SK-N-SH treated with all-trans-retinoic acid at 6 μM for 48 hours (cell line): ENCODE results near the gene NTNG1.

Experiments used
- ATAC-seq: fragments of 200-7000 bp; cut with Tn5 transposase; 3 replicates; pipeline ENCODE4 v1.9.1; 2020; ENCODE audit warnings: mild to moderate bottlenecking, moderate library complexity
- ARNTL ChIP-seq: fragments of 450-650 bp; formaldehyde crosslinking; IDR thresholded peaks from 2 replicates; pipeline ENCODE4 v1.5.0; 2020; ENCODE audit warnings: low read depth, mild to moderate bottlenecking, moderate library complexity, borderline replicate concordance
- CREB5 ChIP-seq: fragments of 250-450 bp; sonication (Bioruptor Pico); IDR thresholded peaks from 2 replicates; pipeline ENCODE4 v1.5.1; 2020; ENCODE audit warnings: low read depth, mild to moderate bottlenecking, moderate library complexity
- CSDC2 ChIP-seq: fragments of 250-450 bp; sonication (Bioruptor Pico); IDR thresholded peaks from 2 replicates; pipeline ENCODE4 v1.5.0; 2020; ENCODE audit warnings: mild to moderate bottlenecking, moderate library complexity
- ESRRG ChIP-seq: fragments of 250-450 bp; sonication (Bioruptor Pico); IDR thresholded peaks from 2 replicates; pipeline ENCODE4 v1.6.1; 2021; ENCODE audit warnings: mild to moderate bottlenecking
- GLIS3 ChIP-seq: fragments of 250-450 bp; sonication (Bioruptor Pico); IDR thresholded peaks from 2 replicates; pipeline ENCODE4 v1.5.0; 2020; ENCODE audit warnings: mild to moderate bottlenecking, moderate library complexity
- ISL1 ChIP-seq: fragments of 250-450 bp; sonication (Bioruptor Pico); IDR thresholded peaks from 2 replicates; pipeline ENCODE4 v2.1.2; 2022; ENCODE audit warnings: mild to moderate bottlenecking, moderate library complexity
- OSR1 ChIP-seq: fragments of 250-450 bp; sonication (Bioruptor Pico); IDR thresholded peaks from 2 replicates; pipeline ENCODE4 v1.8.0; 2022; ENCODE audit warnings: moderate library complexity, mild to moderate bottlenecking, inconsistent platforms
- RARB ChIP-seq: fragments of 250-450 bp; sonication (Bioruptor Pico); IDR thresholded peaks from 2 replicates; pipeline ENCODE4 v1.8.0; 2021; ENCODE audit warnings: mild to moderate bottlenecking, moderate library complexity
- SNAI2 ChIP-seq: fragments of 250-450 bp; sonication (Bioruptor Pico); IDR thresholded peaks from 2 replicates; pipeline ENCODE4 v1.5.0; 2020; ENCODE audit warnings: mild to moderate bottlenecking, moderate library complexity
- TCF4 ChIP-seq: fragments of 250-450 bp; sonication (Bioruptor Pico); IDR thresholded peaks from 2 replicates; pipeline ENCODE4 v1.8.0; 2021; ENCODE audit warnings: mild to moderate bottlenecking, moderate library complexity, borderline replicate concordance
- TOX ChIP-seq: fragments of 250-450 bp; sonication (Bioruptor Pico); IDR thresholded peaks from 2 replicates; pipeline ENCODE4 v1.8.0; 2021; ENCODE audit warnings: mild to moderate bottlenecking, moderate library complexity, borderline replicate concordance
- ZC3H10 ChIP-seq: fragments of 250-450 bp; sonication (Bioruptor Pico); IDR thresholded peaks from 2 replicates; pipeline ENCODE4 v1.5.1; 2021; ENCODE audit warnings: mild to moderate bottlenecking, moderate library complexity
- ZFP3 ChIP-seq: fragments of 250-450 bp; sonication (Bioruptor Pico); IDR thresholded peaks from 2 replicates; pipeline ENCODE4 v1.5.0; 2020; ENCODE audit warnings: mild to moderate bottlenecking, moderate library complexity
- ZFP30 ChIP-seq: fragments of 450-650 bp; formaldehyde crosslinking; IDR thresholded peaks from 2 replicates; pipeline ENCODE4 v1.5.0; 2022; ENCODE audit warnings: mild to moderate bottlenecking, moderate library complexity
- ZNF565 ChIP-seq: fragments of 450-650 bp; formaldehyde crosslinking; conservative IDR thresholded peaks from 2 replicates; pipeline ENCODE4 v1.5.0; 2020; ENCODE audit warnings: low read depth, mild to moderate bottlenecking, moderate library complexity
- ZNF70 ChIP-seq: fragments of 450-650 bp; formaldehyde crosslinking; IDR thresholded peaks from 2 replicates; pipeline ENCODE4 v1.5.0; 2020; ENCODE audit warnings: mild to moderate bottlenecking, moderate library complexity
- ZNF8 ChIP-seq: fragments of 450-650 bp; formaldehyde crosslinking; IDR thresholded peaks from 2 replicates; pipeline ENCODE4 v1.5.0; 2020; ENCODE audit warnings: mild to moderate bottlenecking, moderate library complexity
- TF ChIP-seq, protein P1 (sequence below): fragments of 250-450 bp; sonication (Bioruptor Pico); IDR thresholded peaks from 2 replicates; pipeline ENCODE4 v1.8.0; 2021; ENCODE audit warnings: low read depth, mild to moderate bottlenecking, moderate library complexity, borderline replicate concordance
- TF ChIP-seq, protein P2 (sequence below): fragments of 250-450 bp; sonication (Bioruptor Pico); IDR thresholded peaks from 2 replicates; pipeline ENCODE4 v1.5.0; 2020; ENCODE audit warnings: mild to moderate bottlenecking, moderate library complexity
- TF ChIP-seq, protein P3 (sequence below): fragments of 250-450 bp; sonication (Bioruptor Pico); IDR thresholded peaks from 2 replicates; pipeline ENCODE4 v1.8.0; 2020; ENCODE audit warnings: mild to moderate bottlenecking, moderate library complexity, borderline replicate concordance
- TF ChIP-seq, protein P4 (sequence below): fragments of 250-450 bp; sonication (Bioruptor Pico); IDR thresholded peaks from 2 replicates; pipeline ENCODE4 v1.5.1; 2021; ENCODE audit warnings: mild to moderate bottlenecking, moderate library complexity

NTNG1 gene

DNA sequence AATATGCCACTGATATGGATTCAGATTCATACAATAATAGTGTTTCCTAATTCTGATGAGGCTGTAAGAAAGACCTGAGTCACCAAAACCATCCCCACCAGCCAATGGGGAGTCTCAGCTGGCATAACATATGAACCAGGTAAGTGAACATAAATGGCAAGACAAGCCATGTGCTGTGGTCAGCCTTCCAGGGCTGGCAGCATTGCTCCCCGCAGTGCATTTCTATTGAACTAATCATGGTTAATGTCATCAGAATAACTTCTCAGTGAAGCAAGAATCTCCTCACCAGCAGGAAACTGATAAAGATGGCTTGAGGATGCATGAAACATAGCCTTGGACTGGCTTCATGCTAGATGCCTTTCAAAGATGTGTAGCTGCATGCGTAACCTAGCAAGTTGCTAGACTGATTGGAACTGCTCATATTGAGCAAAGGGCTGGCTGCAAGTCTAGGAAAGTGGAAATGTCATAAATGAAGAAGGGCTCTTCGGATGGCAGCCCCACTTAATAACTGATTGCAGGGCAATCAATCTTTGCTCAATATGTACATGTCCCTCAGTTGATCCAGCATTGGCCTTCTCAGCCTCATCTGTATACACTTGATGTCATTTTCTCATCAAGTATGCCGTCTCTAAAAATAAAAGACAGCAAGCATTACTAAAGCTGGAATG, 88.0 kb downstream of the NTNG1 start:
- TF ChIP-seq, protein P1, sequence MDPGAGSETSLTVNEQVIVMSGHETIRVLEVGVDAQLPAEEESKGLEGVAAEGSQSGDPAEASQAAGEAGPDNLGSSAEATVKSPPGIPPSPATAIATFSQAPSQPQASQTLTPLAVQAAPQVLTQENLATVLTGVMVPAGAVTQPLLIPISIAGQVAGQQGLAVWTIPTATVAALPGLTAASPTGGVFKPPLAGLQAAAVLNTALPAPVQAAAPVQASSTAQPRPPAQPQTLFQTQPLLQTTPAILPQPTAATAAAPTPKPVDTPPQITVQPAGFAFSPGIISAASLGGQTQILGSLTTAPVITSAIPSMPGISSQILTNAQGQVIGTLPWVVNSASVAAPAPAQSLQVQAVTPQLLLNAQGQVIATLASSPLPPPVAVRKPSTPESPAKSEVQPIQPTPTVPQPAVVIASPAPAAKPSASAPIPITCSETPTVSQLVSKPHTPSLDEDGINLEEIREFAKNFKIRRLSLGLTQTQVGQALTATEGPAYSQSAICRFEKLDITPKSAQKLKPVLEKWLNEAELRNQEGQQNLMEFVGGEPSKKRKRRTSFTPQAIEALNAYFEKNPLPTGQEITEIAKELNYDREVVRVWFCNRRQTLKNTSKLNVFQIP, result no peak
- TF ChIP-seq GLIS3 (CRISPR knock-in tag), result no peak
- no peak for TF ChIP-seq ESRRG (CRISPR knock-in tag)
- TF ChIP-seq ZFP30, result no peak
- TF ChIP-seq, protein P2, sequence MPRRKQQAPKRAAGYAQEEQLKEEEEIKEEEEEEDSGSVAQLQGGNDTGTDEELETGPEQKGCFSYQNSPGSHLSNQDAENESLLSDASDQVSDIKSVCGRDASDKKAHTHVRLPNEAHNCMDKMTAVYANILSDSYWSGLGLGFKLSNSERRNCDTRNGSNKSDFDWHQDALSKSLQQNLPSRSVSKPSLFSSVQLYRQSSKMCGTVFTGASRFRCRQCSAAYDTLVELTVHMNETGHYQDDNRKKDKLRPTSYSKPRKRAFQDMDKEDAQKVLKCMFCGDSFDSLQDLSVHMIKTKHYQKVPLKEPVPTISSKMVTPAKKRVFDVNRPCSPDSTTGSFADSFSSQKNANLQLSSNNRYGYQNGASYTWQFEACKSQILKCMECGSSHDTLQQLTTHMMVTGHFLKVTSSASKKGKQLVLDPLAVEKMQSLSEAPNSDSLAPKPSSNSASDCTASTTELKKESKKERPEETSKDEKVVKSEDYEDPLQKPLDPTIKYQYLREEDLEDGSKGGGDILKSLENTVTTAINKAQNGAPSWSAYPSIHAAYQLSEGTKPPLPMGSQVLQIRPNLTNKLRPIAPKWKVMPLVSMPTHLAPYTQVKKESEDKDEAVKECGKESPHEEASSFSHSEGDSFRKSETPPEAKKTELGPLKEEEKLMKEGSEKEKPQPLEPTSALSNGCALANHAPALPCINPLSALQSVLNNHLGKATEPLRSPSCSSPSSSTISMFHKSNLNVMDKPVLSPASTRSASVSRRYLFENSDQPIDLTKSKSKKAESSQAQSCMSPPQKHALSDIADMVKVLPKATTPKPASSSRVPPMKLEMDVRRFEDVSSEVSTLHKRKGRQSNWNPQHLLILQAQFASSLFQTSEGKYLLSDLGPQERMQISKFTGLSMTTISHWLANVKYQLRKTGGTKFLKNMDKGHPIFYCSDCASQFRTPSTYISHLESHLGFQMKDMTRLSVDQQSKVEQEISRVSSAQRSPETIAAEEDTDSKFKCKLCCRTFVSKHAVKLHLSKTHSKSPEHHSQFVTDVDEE (CRISPR knock-in tag), result no peak
- TF ChIP-seq ARNTL (CRISPR knock-in tag), result no peak

GRCh38 chr1:107229711-107230110, 88.9 kb downstream of the NTNG1 start:
- no peak for TF ChIP-seq TOX
- no peak for TF ChIP-seq ZNF70 (CRISPR knock-in tag)
- no peak for TF ChIP-seq GLIS3 (CRISPR knock-in tag)
- TF ChIP-seq CREB5 (CRISPR knock-in tag), result no peak
- TF ChIP-seq ARNTL (CRISPR knock-in tag), result no peak
- no peak for TF ChIP-seq ESRRG (CRISPR knock-in tag)
- TF ChIP-seq SNAI2, result no peak
- TF ChIP-seq, protein P3, sequence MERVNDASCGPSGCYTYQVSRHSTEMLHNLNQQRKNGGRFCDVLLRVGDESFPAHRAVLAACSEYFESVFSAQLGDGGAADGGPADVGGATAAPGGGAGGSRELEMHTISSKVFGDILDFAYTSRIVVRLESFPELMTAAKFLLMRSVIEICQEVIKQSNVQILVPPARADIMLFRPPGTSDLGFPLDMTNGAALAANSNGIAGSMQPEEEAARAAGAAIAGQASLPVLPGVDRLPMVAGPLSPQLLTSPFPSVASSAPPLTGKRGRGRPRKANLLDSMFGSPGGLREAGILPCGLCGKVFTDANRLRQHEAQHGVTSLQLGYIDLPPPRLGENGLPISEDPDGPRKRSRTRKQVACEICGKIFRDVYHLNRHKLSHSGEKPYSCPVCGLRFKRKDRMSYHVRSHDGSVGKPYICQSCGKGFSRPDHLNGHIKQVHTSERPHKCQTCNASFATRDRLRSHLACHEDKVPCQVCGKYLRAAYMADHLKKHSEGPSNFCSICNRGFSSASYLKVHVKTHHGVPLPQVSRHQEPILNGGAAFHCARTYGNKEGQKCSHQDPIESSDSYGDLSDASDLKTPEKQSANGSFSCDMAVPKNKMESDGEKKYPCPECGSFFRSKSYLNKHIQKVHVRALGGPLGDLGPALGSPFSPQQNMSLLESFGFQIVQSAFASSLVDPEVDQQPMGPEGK (CRISPR knock-in tag), result no peak
- TF ChIP-seq, protein P4, sequence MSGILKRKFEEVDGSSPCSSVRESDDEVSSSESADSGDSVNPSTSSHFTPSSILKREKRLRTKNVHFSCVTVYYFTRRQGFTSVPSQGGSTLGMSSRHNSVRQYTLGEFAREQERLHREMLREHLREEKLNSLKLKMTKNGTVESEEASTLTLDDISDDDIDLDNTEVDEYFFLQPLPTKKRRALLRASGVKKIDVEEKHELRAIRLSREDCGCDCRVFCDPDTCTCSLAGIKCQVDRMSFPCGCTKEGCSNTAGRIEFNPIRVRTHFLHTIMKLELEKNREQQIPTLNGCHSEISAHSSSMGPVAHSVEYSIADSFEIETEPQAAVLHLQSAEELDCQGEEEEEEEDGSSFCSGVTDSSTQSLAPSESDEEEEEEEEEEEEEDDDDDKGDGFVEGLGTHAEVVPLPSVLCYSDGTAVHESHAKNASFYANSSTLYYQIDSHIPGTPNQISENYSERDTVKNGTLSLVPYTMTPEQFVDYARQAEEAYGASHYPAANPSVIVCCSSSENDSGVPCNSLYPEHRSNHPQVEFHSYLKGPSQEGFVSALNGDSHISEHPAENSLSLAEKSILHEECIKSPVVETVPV (CRISPR knock-in tag), result no peak
- TF ChIP-seq RARB, result no peak
- TF ChIP-seq, protein P2 (CRISPR knock-in tag), result no peak
- TF ChIP-seq ZNF8, result no peak
- TF ChIP-seq TCF4, result no peak
- TF ChIP-seq, protein P1, result no peak
- no peak for TF ChIP-seq ZFP3
- no peak for TF ChIP-seq ZC3H10 (CRISPR knock-in tag)
- no peak for TF ChIP-seq ZNF565 (CRISPR knock-in tag)
- TF ChIP-seq CSDC2 (CRISPR knock-in tag), result no peak
- no peak for TF ChIP-seq OSR1 (CRISPR knock-in tag)
- no peak for TF ChIP-seq ISL1 (CRISPR knock-in tag)

More for the DNA sequence above, 88.0 kb downstream of the NTNG1 start:
- ATAC-seq, result no peak

More at GRCh38 chr1:107229711-107230110, 88.9 kb downstream of the NTNG1 start:
- ATAC-seq, result no peak
